GM12875 (cell line): ENCODE measurements around the gene MAST3.
A peak's percentile ranks its signal among the peaks of the same experiment; 100 is the strongest.

ENCODE experiments used
- H3K4me3 ChIP-seq: one replicate; pipeline ENCODE4 v1.5.1; 2011; ENCODE audit warnings: low read depth, low read length, control low read depth
- TF ChIP-seq, protein P1 (sequence below): IDR thresholded peaks from 2 replicates; pipeline ENCODE4 v1.5.1; 2011; ENCODE audit warnings: low read depth, mild to moderate bottlenecking, control low read depth, inconsistent platforms, low read length, moderate library complexity, borderline replicate concordance; ENCODE audit not compliant: insufficient read depth

MAST3 gene

DNA sequence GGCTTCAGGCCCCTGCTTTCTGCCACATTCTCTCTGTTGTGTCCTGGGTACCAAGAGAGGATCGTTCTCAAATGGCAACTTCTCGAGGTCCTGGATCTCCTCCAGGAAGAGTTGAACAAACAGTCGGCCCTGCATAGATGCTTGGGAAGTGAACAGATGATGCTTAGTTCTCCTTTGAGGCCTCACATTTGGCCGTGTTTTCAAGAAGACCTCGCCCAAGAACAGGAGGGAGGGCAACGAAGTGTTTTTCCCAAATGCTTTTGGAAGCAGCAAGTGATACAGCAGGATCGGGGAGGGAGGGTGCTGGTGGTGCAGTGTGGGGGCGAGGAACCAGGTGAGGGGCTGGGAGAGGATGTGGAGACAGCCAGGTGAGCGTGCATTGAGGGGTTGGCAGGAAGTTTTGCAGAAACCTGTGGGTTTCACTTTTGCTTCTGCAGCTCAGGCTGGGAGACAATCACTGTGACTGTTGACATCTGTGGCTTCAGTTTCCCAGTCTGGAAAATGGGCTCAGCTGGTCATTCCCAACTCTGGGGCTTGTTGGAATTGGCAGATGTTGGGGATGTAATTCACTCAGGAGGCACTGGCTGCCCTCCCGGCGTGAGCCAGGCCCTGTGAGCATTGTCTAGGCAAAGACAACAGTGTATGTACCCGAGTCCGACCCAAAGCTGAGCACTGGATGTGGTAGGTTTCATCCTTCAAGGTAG is 21.6 kb downstream of the MAST3 start:
- H3K4me3 ChIP-seq: peak overlapping the region; percentile 21
- TF ChIP-seq, protein P1, sequence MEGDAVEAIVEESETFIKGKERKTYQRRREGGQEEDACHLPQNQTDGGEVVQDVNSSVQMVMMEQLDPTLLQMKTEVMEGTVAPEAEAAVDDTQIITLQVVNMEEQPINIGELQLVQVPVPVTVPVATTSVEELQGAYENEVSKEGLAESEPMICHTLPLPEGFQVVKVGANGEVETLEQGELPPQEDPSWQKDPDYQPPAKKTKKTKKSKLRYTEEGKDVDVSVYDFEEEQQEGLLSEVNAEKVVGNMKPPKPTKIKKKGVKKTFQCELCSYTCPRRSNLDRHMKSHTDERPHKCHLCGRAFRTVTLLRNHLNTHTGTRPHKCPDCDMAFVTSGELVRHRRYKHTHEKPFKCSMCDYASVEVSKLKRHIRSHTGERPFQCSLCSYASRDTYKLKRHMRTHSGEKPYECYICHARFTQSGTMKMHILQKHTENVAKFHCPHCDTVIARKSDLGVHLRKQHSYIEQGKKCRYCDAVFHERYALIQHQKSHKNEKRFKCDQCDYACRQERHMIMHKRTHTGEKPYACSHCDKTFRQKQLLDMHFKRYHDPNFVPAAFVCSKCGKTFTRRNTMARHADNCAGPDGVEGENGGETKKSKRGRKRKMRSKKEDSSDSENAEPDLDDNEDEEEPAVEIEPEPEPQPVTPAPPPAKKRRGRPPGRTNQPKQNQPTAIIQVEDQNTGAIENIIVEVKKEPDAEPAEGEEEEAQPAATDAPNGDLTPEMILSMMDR: no peak

DNA sequence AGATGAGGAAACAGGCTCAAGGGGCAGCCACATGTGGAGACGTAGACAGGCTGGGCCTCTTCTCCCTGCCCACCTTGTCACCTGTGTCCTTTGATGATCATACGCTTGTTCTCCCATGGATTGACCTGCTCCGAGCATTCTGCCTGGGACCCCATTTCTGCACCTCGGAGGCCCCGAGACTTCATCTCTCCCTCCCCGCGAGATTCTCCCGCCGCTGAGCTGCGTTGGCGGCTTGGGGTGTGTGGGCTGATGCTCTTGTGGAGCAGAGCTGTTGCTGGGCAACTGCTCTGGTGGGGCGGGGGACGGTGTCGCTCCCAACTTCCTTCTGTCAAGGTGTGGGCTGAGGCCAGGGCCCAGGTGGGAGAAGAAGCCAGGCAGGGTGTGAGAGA is 22.1 kb downstream of the MAST3 start:
- H3K4me3 ChIP-seq: no peak overlapping the region
- TF ChIP-seq, protein P1: no peak

DNA sequence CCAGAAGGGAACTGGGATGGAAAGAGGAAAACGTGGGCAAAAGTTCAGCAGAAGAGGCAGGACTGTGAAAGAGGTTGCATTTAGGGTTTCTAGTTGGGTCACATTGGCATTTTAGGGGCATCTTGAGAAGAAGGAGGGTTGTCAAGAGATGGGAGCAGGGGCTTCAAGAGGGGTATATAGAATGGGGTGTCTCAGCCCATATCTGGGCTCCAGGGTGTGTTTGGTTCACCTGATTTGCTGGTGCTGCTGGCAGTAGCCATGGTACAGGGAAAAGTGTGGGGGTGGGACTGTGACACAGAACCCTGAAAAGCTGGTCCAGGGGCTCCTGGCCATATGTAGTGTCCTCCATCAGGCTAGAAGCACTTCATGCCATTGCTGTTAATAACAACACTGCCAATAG is 22.5 kb downstream of the MAST3 start:
- TF ChIP-seq, protein P1: no peak
- no peak overlapping the region for H3K4me3 ChIP-seq

DNA sequence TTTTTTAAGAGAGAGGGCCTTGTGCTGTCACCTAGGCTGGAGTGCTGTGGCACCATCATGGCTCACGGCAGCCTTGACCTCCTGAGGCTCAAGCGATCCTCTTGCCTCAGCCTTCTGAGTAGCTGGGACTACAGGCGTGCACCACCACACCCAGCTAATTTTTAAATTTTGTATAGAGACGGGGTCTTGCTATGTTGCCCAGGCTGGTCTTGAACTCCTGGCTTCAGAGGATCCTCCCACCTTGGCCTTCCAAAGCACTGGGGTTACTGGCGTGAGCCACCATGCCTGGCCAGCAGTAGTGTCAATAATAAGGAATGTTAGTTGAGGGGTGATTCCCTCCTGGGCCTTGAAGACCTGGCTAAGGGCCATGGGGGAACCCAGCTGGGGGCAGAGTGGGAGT is 23.6 kb downstream of the MAST3 start:
- TF ChIP-seq, protein P1: no peak
- H3K4me3 ChIP-seq: no peak overlapping the region

DNA sequence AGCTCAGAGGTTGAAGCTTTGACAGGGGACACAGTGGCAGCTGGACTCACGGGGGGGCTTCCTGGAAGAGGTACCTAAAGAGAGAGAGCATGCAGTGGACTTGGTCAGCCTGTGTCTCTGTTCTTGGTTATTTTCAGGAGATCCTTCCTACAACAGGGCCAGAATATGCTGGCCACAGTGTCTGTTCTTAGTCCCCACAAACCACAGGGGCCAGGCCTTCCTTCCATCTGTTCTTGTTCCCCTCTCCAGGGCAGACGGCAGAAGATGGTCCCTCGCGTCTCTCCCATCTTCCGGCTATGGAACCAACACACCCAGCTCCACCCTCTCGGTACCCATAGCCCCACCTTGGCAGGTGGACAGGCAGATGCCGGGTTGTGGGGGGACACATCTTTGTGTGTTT is 24.8 kb downstream of the MAST3 start:
- TF ChIP-seq, protein P1: no peak
- no peak overlapping the region for H3K4me3 ChIP-seq

DNA sequence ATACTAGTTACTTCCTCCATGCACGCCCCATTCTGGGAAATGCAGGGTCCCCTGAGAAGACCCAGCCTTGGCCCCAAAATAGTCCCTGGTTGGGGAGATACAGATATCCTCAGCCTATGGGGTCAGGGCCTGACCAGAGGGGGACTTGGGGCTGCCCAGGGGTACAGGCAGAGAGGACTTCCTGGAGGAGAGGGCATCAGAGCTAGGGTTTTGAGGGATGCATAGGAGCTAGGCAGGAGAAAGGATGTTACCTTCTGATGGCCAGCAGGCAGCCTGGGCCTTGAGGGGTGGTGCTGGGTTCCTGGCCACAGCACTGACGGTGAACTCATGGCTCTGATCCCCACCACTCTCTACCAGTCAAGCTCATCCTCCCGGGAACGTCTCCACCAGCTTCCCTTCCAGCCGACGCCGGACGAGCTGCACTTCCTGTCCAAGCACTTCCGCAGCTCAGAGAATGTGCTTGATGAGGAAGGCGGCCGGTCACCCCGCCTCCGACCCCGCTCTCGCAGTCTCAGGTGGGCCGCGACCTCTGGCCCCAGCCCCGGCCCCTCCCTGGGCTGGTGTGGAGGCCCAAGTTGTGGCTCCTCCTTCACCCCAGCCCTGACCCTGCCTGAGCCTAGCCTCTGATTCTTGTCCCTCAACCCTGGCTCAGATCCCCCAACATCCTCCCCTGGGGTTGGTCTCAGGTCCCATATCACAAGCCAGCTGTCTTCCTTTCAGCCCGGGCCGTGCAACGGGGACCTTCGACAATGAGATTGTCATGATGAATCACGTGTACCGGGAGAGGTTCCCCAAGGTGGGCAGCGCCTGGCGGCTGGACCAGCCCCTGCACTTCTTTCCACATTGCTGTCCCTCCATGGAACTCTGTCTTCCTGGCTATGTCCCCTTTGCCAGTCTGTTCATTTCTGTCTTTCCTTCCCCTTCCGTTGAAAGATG is 25.6 kb downstream of the MAST3 start:
- TF ChIP-seq, protein P1: no peak
- H3K4me3 ChIP-seq: no peak overlapping the region
